Glomerular visceral epithelial cell (primary cell): ENCODE results near the gene OPA1.

Source experiments
- DNase-seq: peaks from one replicate; pipeline ENCODE4 v3.0.0-alpha.2; 2016; ENCODE audit errors: extremely low spot score

The OPA1 gene

GRCh38 chr3:193592841-193593667 lies at the start of gene OPA1:
Gene OPA1 (plus strand): TSS chr3:193593208. CDS start chr3:193593378, 170 bp downstream.
- peak; percentile 99 for DNase-seq

- no peak for DNase-seq
These were observed 48.7 kb upstream of the OPA1 start for GRCh38 chr3:193544289-193544688.

GRCh38 chr3:193545304-193545703 lies 47.7 kb upstream of the OPA1 start:
- no peak for DNase-seq

GRCh38 chr3:193546129-193546528 lies 46.9 kb upstream of the OPA1 start:
- no peak for DNase-seq

- DNase-seq, result no peak
These were observed 44.6 kb upstream of the OPA1 start for GRCh38 chr3:193548406-193548805.

GRCh38 chr3:193552923-193553322 lies 40.1 kb upstream of the OPA1 start:
- DNase-seq, result no peak

- DNase-seq, result no peak
These were observed 39.4 kb upstream of the OPA1 start for GRCh38 chr3:193553586-193553985.

- DNase-seq, result no peak
These were observed 38.2 kb upstream of the OPA1 start, which contains the start of gene ATP13A4 for GRCh38 chr3:193554811-193555210. Gene ATP13A4 (minus strand): TSS chr3:193554895. CDS start chr3:193554799, 96 bp downstream.

- DNase-seq, result no peak
These were observed 36.2 kb upstream of the OPA1 start for GRCh38 chr3:193556841-193557240.

GRCh38 chr3:193559100-193559499 lies 33.9 kb upstream of the OPA1 start:
- DNase-seq, result no peak

GRCh38 chr3:193560091-193560490 lies 32.9 kb upstream of the OPA1 start:
- no peak for DNase-seq

- DNase-seq, result no peak
These were observed 32.1 kb upstream of the OPA1 start for GRCh38 chr3:193560870-193561269.

GRCh38 chr3:193563426-193563825 lies 29.6 kb upstream of the OPA1 start:
- no peak for DNase-seq

- DNase-seq, result no peak
These were observed 29.0 kb upstream of the OPA1 start for GRCh38 chr3:193564012-193564411.

- DNase-seq, result no peak
These were observed 23.9 kb upstream of the OPA1 start for GRCh38 chr3:193569119-193569518.

- DNase-seq, result peak; percentile 49
These were observed 20.5 kb upstream of the OPA1 start for GRCh38 chr3:193572426-193572908.

- DNase-seq, result no peak
These were observed 19.4 kb upstream of the OPA1 start for GRCh38 chr3:193573403-193574191.

- no peak for DNase-seq
These were observed 18.4 kb upstream of the OPA1 start for GRCh38 chr3:193574488-193575070.

GRCh38 chr3:193585530-193585929 lies 7.5 kb upstream of the OPA1 start:
- DNase-seq, result no peak

- DNase-seq, result no peak
These were observed 6.5 kb upstream of the OPA1 start for GRCh38 chr3:193586526-193586925.

- no peak for DNase-seq
These were observed 3.9 kb upstream of the OPA1 start for GRCh38 chr3:193589129-193589528.

GRCh38 chr3:193589616-193590015 lies 3.4 kb upstream of the OPA1 start:
- DNase-seq, result no peak
